Trophoblast cell (in vitro differentiated cells and primary cell): ENCODE results near the gene DIP2B.

Experiments
- DNase-seq, 2 donors: peaks; one replicate each; pipeline ENCODE4 v3.0.0-alpha.2; 2016
- H2AFZ ChIP-seq: 2 replicates; pipeline ENCODE4 v1.6.1; 2013; ENCODE audit warnings: low read length, moderate library complexity, mild to moderate bottlenecking; ENCODE audit not compliant: insufficient read depth, poor library complexity
- H2AK5ac ChIP-seq: 2 replicates; pipeline ENCODE4 v1.6.1; 2013; ENCODE audit warnings: mild to moderate bottlenecking, low read length
- H2BK120ac ChIP-seq: 2 replicates; pipeline ENCODE4 v1.6.1; 2013; ENCODE audit warnings: low read length, mild to moderate bottlenecking, moderate library complexity; ENCODE audit not compliant: insufficient read depth, poor library complexity
- H2BK12ac ChIP-seq: 2 replicates; pipeline ENCODE4 v1.6.1; 2013; ENCODE audit warnings: mild to moderate bottlenecking, low read length, moderate library complexity
- H2BK5ac ChIP-seq: 2 replicates; pipeline ENCODE4 v1.6.1; 2013; ENCODE audit warnings: low read length, low read depth, moderate library complexity, mild to moderate bottlenecking; ENCODE audit not compliant: poor library complexity
- H3K14ac ChIP-seq: 2 replicates; pipeline ENCODE4 v1.6.1; 2013; ENCODE audit warnings: mild to moderate bottlenecking, low read length
- H3K18ac ChIP-seq: 2 replicates; pipeline ENCODE4 v1.6.1; 2013; ENCODE audit warnings: mild to moderate bottlenecking, low read length
- H3K23ac ChIP-seq: 2 replicates; pipeline ENCODE4 v1.6.1; 2013; ENCODE audit warnings: low read length
- H3K27ac ChIP-seq: 2 replicates; pipeline ENCODE4 v1.5.1; 2013; ENCODE audit warnings: low read depth, mild to moderate bottlenecking, inconsistent platforms, low read length, moderate library complexity
- H3K27me3 ChIP-seq: 2 replicates; pipeline ENCODE4 v1.6.1; 2013; ENCODE audit warnings: inconsistent platforms, mild to moderate bottlenecking, low read length, moderate library complexity; ENCODE audit not compliant: insufficient read depth
- H3K36me3 ChIP-seq, 2 experiments: 1 replicate in 1 of 2; 2 replicates in 1 of 2; pipeline ENCODE4 v1.6.1; 2013; ENCODE audit warnings: low read length in 2 of 2, mild to moderate bottlenecking in 2 of 2, moderate library complexity in 1 of 2; ENCODE audit not compliant: insufficient read depth in 2 of 2, control insufficient read depth in 1 of 2
- H3K4ac ChIP-seq: 2 replicates; pipeline ENCODE4 v1.6.1; 2013; ENCODE audit warnings: low read depth, mild to moderate bottlenecking, low read length, moderate library complexity
- H3K4me1 ChIP-seq, 2 experiments: 1 replicate in 1 of 2; 2 replicates in 1 of 2; pipeline ENCODE4 v1.6.1; 2013; ENCODE audit warnings: low read length in 2 of 2, mild to moderate bottlenecking in 2 of 2, moderate library complexity in 1 of 2; ENCODE audit not compliant: insufficient read depth in 2 of 2, control insufficient read depth in 1 of 2
- H3K4me2 ChIP-seq: 2 replicates; pipeline ENCODE4 v1.6.1; 2013; ENCODE audit warnings: inconsistent platforms, mild to moderate bottlenecking, low read length, moderate library complexity
- H3K4me3 ChIP-seq: 2 replicates; pipeline ENCODE4 v1.5.1; 2013; ENCODE audit warnings: mild to moderate bottlenecking, low read depth, low read length, inconsistent platforms
- H3K79me1 ChIP-seq: one replicate; pipeline ENCODE4 v1.6.1; 2013; ENCODE audit warnings: low read length
- H3K79me2 ChIP-seq: 2 replicates; pipeline ENCODE4 v1.6.1; 2013; ENCODE audit warnings: low read length, mild to moderate bottlenecking; ENCODE audit not compliant: control insufficient read depth, insufficient read depth, poor library complexity
- H3K9ac ChIP-seq: 2 replicates; pipeline ENCODE4 v1.6.1; 2013; ENCODE audit warnings: mild to moderate bottlenecking, low read length
- H3K9me3 ChIP-seq: 2 replicates; pipeline ENCODE4 v1.6.1; 2013; ENCODE audit warnings: low read depth, mild to moderate bottlenecking, control low read depth, inconsistent platforms, low read length; ENCODE audit not compliant: insufficient read depth
- H4K12ac ChIP-seq: 2 replicates; pipeline ENCODE4 v1.6.1; 2013; ENCODE audit warnings: low read depth, mild to moderate bottlenecking, low read length, moderate library complexity
- H4K8ac ChIP-seq: 2 replicates; pipeline ENCODE4 v1.6.1; 2013; ENCODE audit warnings: low read depth, mild to moderate bottlenecking, low read length, moderate library complexity
- H4K91ac ChIP-seq: one replicate; pipeline ENCODE4 v1.6.1; 2013; ENCODE audit warnings: low read depth, mild to moderate bottlenecking, low read length, moderate library complexity
- WGBS: extraction: QIAGEN DNeasy Blood & Tissue Kit; methylation state at CpG from one replicate; pipeline ENCODE4 v1.1.7; 2013; ENCODE audit warnings: missing lambda C conversion rate; ENCODE audit not compliant: insufficient read length, insufficient coverage; ENCODE audit errors: extremely low coverage; 5-methylcytosine and 5-hydroxymethylcytosine counted together

DIP2B gene

GRCh38 chr12:50672158-50672557 lies 167.4 kb downstream of the DIP2B start:
- H3K4ac ChIP-seq: no peak overlapping the region
- no peaks in the 10 kb centered on the region for H3K27me3 ChIP-seq
- no peak overlapping the region for H3K4me2 ChIP-seq
- no peak overlapping the region for H3K4me3 ChIP-seq
- no peaks in the 10 kb centered on the region for H3K4me1 ChIP-seq
- H3K23ac ChIP-seq: no peak overlapping the region
- peaks cover 13 to 15% of the 10 kb centered on the region in 2 experiments for H3K36me3 ChIP-seq
- H3K9ac ChIP-seq: no peak overlapping the region
- H2BK120ac ChIP-seq: no peak overlapping the region
- H3K79me2 ChIP-seq: no peaks in the 10 kb centered on the region
- no peak overlapping the region for H3K14ac ChIP-seq
- no peak for DNase-seq
- no peak overlapping the region for H2AFZ ChIP-seq
- WGBS: no CpG with 5 or more reads among the region's 3 CpGs
- no peak overlapping the region for H4K91ac ChIP-seq
- no peak overlapping the region for H2BK12ac ChIP-seq
- no peaks in the 10 kb centered on the region for H3K79me1 ChIP-seq
- H4K12ac ChIP-seq: no peak overlapping the region
- H3K27ac ChIP-seq: no peak overlapping the region
- H4K8ac ChIP-seq: no peak overlapping the region
- H3K18ac ChIP-seq: peak overlapping the region; percentile 59
- no peak overlapping the region for H2AK5ac ChIP-seq
- H3K9me3 ChIP-seq: no peaks in the 10 kb centered on the region
- no peak overlapping the region for H2BK5ac ChIP-seq

DNA sequence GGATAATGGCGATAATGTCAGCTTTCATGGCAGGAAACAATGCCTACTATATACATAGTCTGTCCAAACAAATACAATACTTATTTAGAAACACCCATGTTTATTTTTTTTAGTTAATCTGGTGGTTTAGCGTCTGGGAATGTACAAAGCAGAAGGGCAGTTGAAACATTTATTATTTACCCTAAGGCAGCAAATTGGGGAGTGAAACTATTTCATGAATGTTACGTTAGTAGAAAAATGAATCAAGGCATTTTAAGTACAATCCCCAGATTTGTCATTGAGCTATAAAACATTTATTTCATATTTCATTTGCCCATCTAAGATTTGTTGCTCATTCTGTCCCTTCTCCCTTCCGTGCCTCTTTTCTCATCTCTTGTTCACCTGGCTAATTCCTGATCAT lies 172.0 kb downstream of the DIP2B start:
- no CpG with 5 or more reads among the region's 4 CpGs for WGBS
- no peak overlapping the region for H3K18ac ChIP-seq
- no peak overlapping the region for H4K91ac ChIP-seq
- H3K79me1 ChIP-seq: no peaks in the 10 kb centered on the region
- no peak overlapping the region for H4K8ac ChIP-seq
- no peaks in the 10 kb centered on the region for H3K27me3 ChIP-seq
- H4K12ac ChIP-seq: no peak overlapping the region
- H3K23ac ChIP-seq: no peak overlapping the region
- peak in 1 of 2 donors; percentile 38 for DNase-seq
- no peak overlapping the region for H3K9ac ChIP-seq
- no peak overlapping the region for H3K4ac ChIP-seq
- no peaks in the 10 kb centered on the region for H3K79me2 ChIP-seq
- H3K36me3 ChIP-seq: peaks cover 16 to 24% of the 10 kb centered on the region in 2 experiments
- no peak overlapping the region for H2AK5ac ChIP-seq
- H3K4me1 ChIP-seq: no peaks in the 10 kb centered on the region
- no peak overlapping the region for H2AFZ ChIP-seq
- no peaks in the 10 kb centered on the region for H3K9me3 ChIP-seq
- H3K4me2 ChIP-seq: no peak overlapping the region
- no peak overlapping the region for H3K14ac ChIP-seq
- H2BK12ac ChIP-seq: no peak overlapping the region
- H3K4me3 ChIP-seq: no peak overlapping the region
- no peak overlapping the region for H2BK5ac ChIP-seq
- no peak overlapping the region for H2BK120ac ChIP-seq
- no peak overlapping the region for H3K27ac ChIP-seq

GRCh38 chr12:50677858-50678257 lies 173.1 kb downstream of the DIP2B start:
- no peak overlapping the region for H3K14ac ChIP-seq
- H4K12ac ChIP-seq: no peak overlapping the region
- H3K9ac ChIP-seq: no peak overlapping the region
- H3K27me3 ChIP-seq: no peaks in the 10 kb centered on the region
- no peak overlapping the region for H2BK120ac ChIP-seq
- no peak overlapping the region for H3K4ac ChIP-seq
- no peak for DNase-seq
- H3K36me3 ChIP-seq: peaks cover 14 to 21% of the 10 kb centered on the region in 2 experiments
- no peak overlapping the region for H2BK5ac ChIP-seq
- WGBS: no CpG with 5 or more reads among the region's 3 CpGs
- H2AFZ ChIP-seq: no peak overlapping the region
- H3K79me2 ChIP-seq: no peaks in the 10 kb centered on the region
- no peak overlapping the region for H2BK12ac ChIP-seq
- H3K27ac ChIP-seq: no peak overlapping the region
- H3K9me3 ChIP-seq: no peaks in the 10 kb centered on the region
- no peaks in the 10 kb centered on the region for H3K4me1 ChIP-seq
- no peak overlapping the region for H2AK5ac ChIP-seq
- H3K79me1 ChIP-seq: no peaks in the 10 kb centered on the region
- H3K4me3 ChIP-seq: no peak overlapping the region
- H3K23ac ChIP-seq: no peak overlapping the region
- no peak overlapping the region for H3K18ac ChIP-seq
- H4K8ac ChIP-seq: no peak overlapping the region
- H4K91ac ChIP-seq: no peak overlapping the region
- H3K4me2 ChIP-seq: no peak overlapping the region

GRCh38 chr12:50678650-50679365 lies 174.0 kb downstream of the DIP2B start:
- H3K36me3 ChIP-seq: peaks cover 12 to 23% of the 10 kb centered on the region in 2 experiments
- H3K79me2 ChIP-seq: no peaks in the 10 kb centered on the region
- no peaks in the 10 kb centered on the region for H3K9me3 ChIP-seq
- H3K27me3 ChIP-seq: no peaks in the 10 kb centered on the region
- no peak overlapping the region for H4K8ac ChIP-seq
- H3K4me1 ChIP-seq: no peaks in the 10 kb centered on the region
- H3K4me2 ChIP-seq: no peak overlapping the region
- H2AK5ac ChIP-seq: no peak overlapping the region
- H3K18ac ChIP-seq: no peak overlapping the region
- H3K79me1 ChIP-seq: no peaks in the 10 kb centered on the region
- no peak overlapping the region for H2BK12ac ChIP-seq
- H3K9ac ChIP-seq: no peak overlapping the region
- no peak overlapping the region for H3K14ac ChIP-seq
- no peak for DNase-seq
- H3K4me3 ChIP-seq: no peak overlapping the region
- no peak overlapping the region for H2AFZ ChIP-seq
- no peak overlapping the region for H3K27ac ChIP-seq
- no CpG with 5 or more reads among the region's 4 CpGs for WGBS
- no peak overlapping the region for H2BK120ac ChIP-seq
- H3K23ac ChIP-seq: no peak overlapping the region
- H4K91ac ChIP-seq: no peak overlapping the region
- no peak overlapping the region for H3K4ac ChIP-seq
- no peak overlapping the region for H2BK5ac ChIP-seq
- no peak overlapping the region for H4K12ac ChIP-seq
